Hippocampal formation (tissue), 2 donors: ENCODE results near the gene TEX22.
"Not testable (repeated sequence)": the region's sequence is repeated elsewhere in the genome, so short reads cannot be mapped to it uniquely, and the experiment has no call there.

Experiments used
- DNase-seq, 2 donors: peaks; one replicate each; lab custom pipeline; 2025; lab: John Stamatoyannopoulos, UW

The TEX22 gene

DNA sequence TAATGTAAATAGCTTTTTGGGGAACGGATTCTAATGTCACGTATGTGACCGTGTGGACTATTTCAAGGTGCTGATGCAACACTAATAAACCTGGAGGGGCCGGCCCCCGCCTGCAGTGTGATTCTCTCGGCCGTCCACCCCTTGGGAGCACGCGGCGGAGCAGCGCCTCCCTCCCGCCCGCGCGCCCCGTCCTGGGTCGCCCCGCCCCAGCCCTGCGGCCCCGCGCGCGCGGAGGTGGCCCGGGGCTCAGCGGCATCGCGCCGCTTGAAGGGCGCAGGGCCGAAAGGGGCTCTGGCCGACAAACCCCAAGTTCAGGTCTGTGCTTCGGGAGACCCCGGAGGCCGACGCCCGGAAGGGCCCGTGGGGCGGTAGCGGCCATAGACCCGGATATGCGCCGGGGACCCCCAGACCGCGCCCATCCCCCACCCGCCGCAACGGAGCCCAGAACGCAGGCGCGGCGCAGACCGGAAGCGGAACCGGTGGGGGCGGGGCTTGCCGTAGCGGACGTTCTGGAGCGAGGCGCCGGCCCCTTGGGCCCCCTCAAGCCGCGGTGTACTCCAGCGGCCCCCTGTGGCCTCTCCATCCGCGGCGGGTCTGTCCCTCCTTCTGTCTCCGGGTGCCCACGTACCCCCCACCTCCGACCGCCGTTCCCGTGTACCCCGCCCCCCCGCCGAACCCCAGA is at the start of gene TEX22:
Gene TEX22 (plus strand): TSS at position 495 of the 682 bp plus-strand sequence. CDS start 803 bp downstream, outside the sequence.
- DNase-seq: peak; percentile 53 to 79

- DNase-seq: no peak
Measured at GRCh38 chr14:105348945-105349699, 49.2 kb upstream of the TEX22 start.

- no peak for DNase-seq
Measured at GRCh38 chr14:105349992-105350391, 48.3 kb upstream of the TEX22 start.

DNA sequence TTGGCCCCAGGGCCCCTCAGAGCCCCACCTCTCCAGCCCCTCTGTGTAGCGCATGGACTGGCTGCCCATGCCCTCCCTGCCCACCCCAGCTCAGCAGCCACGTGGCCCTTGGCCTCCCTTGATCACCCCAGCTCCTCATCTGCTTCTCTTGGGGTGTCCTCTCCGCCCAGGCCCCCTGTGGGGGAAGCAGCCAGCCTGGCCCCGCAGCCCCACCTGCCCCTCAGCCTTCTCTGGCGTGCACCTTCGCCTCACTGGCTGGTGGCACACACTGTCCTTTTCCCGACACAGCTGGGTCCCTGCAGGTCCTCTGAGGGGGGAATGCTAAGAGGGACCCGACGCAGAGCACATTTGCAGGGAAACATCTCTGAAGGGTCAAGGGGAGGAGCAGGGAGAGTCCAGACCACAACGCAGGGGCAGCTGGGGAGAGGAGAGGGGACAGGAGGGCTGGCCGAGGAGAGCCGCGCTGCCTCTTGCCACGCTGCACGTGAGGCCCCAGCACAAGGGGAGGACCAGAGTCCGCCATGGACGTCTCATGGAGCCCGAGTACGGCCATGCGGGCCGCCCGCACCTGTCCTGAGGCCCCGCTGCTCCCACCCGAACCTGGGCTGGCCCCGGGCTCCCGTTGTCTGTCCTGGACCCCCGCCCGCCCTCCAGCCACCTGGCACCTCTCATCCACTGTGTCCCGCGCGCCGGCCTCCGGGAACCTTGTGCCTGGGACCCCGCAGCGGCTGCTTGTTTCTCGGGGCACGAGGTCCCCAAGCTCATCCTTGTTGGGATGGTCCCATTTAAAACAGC is 47.7 kb upstream of the TEX22 start:
- no peak for DNase-seq

DNA sequence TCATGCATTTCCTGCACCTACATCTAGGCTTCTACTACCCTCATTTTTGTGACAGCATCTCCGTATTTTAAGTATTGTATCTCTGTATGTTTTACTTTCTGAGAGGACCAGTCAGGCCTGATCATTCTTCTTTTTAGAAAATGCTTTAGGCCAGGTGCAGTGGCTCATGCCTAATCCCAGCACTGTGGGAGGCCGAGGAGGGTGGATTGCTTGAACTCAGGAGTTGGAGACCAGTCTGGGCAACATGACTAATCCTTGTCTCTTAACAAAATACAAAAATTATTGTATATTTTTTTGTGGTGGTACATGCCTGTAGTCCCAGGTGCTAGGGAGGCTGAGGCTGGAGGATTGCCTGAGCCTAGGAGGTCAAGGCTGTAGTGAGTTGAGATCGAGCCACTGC is 46.9 kb upstream of the TEX22 start:
- no peak for DNase-seq

DNA sequence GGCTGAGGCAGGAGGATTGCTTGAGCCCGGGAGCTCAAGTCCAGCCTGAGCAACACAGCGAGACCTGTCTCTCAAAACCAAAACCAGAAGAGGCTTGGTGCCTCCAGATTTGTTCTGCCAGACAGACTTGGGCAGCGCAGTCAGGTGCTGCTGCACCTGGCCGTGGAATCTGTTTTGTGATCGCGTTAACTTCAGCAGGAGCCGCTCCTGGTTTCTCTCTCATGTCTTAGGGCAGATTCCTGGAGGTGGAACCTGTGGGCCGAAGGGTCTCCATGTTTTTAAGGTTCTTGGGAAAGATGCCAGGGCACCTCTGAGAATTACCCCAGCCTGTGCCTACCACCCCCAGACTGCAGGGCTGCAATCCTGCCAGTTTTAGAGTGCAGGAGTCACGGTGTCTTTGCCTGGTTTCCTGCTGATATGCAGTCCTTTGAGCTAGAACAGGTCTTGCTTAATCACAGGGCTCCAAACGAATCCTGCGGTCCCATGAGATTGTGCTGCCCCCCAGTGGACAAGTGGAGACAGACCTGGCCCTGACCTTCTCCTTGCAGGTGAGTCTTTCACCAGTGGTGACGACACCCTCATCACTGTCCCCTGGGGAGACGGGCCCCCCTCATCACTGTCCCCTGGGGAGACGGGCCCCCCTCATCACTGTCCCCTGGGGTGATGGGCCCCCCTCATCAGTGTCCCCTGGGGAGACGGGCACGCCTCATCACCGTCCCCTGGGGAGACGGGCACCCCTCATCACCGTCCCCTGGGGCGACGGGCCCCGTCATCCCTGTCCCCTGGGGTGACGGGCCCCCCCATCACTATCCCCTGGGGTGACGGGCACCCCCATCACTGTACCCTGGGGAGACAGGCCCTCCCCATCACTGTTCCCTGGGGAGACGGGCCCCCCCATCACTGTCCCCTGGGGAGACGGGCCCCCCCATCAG is 46.2 kb upstream of the TEX22 start:
- peak; percentile 67 to 78 for DNase-seq

GRCh38 chr14:105353136-105353535 is 45.2 kb upstream of the TEX22 start:
- no peak for DNase-seq

DNA sequence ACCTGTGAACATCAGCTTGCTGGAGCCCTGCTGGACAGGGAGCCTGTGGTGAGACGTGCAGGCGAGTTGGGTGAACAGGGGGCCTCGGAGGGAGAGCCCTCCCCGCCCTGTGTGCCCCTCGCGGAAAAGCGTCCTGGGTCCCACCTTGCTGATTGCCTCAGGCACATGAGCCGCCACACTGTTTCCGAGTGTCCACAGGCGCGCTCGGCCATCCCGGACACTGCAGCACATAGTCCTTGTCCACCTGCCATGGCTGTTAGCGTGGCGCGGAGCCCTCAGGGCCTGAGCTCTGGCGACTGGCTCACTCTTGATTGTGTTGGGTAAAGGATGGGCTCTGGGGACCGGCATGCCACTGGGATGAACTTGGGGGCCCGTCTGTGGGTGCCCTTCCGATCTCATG is 43.8 kb upstream of the TEX22 start:
- no peak for DNase-seq

GRCh38 chr14:105355049-105355575 is 43.2 kb upstream of the TEX22 start:
- DNase-seq: no peak

DNA sequence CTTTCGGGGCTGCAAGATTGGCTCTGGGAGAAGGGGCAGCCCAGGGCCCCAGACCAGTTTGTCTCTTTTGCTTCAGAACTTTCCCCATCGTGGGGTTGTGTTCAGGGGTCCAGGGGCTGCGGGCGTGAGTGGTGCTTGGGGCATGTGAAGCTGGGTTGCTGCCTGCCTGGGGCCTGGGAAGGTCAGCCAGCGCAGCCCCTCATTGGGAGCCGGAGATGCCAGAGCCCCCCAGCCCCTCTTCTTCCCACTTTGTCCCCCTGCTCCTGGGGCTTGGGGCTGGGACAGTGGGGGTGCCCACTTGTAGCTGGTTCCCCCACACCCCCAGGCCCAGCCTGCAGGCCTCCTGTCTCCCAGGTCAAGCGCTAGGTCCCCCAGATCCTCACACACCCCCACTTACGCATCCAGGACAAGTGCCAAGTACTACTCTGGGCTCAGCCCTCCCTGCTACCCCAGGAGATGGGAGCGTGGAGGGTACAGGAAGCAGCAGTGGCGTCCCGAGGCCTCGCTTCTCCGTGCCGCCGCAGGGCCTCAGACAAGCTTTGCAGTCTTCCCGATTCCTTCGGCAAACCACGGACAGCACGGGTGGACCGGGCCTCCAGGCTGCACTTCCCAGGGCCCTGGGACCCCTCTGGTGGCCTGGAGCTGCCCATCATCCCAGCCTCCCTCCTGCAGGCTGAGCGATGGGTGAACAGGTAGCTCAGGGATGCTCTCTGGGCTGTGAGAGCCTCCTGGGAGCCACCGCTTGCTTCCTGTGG is 42.3 kb upstream of the TEX22 start:
- DNase-seq: no peak

DNA sequence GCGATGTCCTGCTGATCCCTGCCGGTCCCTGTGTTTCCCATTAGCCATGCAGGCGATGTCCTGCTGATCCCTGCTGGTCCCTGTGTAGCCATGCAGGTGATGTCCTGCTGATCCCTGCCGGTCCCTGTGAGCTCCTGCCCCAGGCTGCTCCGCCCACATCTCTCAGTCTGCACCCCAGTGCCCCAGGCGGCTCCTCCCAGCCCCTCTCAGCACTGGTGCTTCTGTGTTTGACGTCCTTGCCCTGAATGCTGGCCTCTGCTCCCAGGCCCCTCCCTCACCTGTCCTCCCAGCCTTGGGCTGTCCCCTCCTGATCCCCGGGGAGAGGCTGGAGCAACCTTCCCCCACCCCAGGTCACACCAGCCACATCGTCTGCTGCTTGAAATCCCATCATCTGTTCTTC is 41.4 kb upstream of the TEX22 start:
- DNase-seq: no peak

- no peak for DNase-seq
Measured at GRCh38 chr14:105357626-105358025, 40.7 kb upstream of the TEX22 start.

DNA sequence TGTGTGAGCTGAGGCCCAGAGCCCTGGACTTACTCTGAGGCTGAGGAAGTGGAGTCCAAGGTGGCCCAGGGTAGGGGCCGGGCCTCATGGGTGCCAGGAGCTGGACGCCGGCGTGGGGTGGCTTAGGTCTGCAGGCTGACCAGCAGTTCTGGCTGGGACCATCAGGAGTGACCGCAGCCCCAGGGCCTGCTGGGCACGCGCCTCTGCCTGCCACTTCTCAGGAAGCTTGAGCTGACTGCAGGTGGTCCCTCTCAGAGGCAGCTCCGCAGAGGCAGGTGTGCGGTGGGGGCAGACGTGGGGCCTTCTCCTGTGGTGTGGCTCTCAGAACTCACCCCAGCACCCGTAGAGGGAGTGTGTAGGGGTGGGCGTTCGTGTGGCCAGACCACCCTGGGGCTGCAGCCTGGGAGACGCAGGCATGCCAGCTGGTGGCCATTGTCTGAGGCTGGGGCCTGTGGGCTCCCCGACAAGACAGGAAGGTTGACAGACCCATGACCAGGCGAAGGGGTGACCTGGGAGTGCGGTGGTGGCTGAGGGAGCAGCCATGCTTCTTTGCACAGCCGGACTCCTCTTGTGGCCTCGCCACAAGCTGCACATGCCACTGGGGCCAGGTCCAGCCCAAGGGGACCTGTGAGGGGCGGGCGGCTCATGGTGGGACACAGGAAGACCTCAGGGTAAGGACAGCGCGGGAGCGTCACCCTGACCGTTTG is 40.0 kb upstream of the TEX22 start:
- DNase-seq: no peak

DNA sequence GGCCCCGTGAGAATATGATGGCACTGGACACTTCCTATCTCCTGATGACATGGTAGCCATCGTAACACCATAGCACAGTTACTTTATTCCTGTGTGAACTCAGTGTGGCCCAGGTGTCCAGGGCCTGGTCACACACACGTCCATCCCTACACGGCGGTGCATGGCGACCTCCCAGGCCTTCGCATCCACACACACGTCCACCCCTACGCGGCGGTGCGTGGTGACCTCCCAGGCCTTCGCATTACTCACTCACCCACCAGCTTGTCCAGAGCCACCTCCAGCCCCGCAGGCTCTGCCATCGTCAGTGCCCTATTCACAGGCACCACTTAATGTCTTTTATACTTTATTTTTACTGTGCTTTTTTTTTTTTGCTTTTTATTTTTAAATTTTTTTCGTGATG is 39.4 kb upstream of the TEX22 start:
- no peak for DNase-seq

GRCh38 chr14:105361412-105361811 is 36.9 kb upstream of the TEX22 start:
- not testable (repeated sequence) for DNase-seq

GRCh38 chr14:105363847-105364708 is 34.3 kb upstream of the TEX22 start:
- DNase-seq: no peak

GRCh38 chr14:105365101-105365500 is 33.2 kb upstream of the TEX22 start:
- DNase-seq: no peak

DNA sequence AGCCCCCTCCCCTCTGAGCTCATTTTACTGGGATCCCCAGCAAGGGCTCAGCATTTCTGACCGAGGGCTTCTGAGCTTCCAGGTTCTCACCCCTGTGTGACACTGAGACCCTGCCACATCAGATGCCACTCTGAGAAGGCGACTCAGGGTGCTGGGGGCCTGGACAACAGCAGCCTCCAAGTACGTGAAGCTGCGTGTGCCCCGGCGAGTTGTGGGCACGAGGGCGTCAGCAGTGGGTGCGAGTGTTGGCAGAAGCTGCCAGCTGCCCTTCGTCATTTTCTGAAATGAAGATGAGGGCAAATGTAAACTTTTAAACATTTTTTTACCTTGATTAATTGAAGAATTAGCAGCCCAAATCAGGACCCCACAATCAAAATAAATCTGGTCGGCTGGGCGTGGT is 32.7 kb upstream of the TEX22 start:
- DNase-seq: no peak
